ENCODE data around the gene TRIM42.

The TRIM42 gene

DNA sequence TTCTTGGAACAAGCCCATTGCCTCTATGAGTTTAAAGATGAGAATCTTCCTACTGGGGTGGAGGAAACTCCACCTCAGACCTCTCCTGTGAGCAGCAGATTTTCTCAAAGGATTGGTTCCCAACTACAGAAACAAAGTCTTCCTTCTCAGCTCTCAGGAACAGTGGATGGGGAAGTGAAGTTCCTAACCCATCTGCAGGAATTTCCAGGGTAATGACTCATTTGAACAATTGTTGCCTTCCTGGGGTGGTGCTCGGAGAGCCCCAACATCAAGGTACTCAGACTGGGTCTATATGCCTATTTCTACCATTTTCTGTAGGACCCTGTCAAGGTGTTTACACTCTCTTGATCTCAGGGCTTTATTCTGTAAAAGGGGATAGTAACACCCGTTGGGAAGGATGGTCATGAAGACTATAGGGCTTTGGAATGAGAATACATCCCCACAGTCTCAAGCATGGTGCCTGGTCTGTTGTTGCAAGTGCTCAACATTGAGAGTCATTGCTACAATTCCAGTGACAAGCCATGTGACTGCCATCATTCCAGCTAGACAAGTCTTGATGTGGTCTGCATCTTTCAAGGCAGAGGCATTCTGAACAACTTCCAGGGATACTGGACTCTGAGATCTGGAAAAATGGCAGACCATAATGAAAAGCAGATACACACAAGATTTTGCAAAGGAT, 33.0 kb downstream of the TRIM42 start:
- no peak for DNase-seq (ENCODE audit: low read depth)

- no peak for DNase-seq (ENCODE audit: low read depth)
These were observed 33.6 kb downstream of the TRIM42 start for GRCh38 chr3:140711390-140712035.

GRCh38 chr3:140712301-140712700, 34.4 kb downstream of the TRIM42 start:
- DNase-seq (ENCODE audit: low read depth), result no peak

DNA sequence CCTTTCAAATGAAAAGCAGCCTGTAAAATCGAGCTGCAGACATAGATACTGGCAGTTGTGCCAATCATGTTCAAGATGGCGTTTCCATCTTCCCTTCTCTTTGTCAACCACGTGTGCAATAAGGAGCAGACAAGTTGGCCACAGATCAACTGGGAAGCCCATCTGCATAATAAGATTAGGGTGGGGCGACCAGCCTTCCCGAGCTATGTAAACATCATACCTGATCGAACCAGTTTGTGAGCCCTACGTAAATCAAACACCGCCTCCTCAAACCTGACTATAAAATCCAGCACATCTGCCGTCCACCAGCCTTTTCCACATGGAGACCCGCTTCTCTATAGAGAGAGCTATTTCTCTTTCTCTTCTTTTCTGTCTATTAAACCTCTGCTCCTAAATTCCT, 37.2 kb downstream of the TRIM42 start:
- DNase-seq (ENCODE audit: low read depth), result no peak

- DNase-seq (ENCODE audit: low read depth), result no peak
These were observed 40.1 kb downstream of the TRIM42 start for GRCh38 chr3:140717921-140718320.

GRCh38 chr3:140719841-140720614, 42.2 kb downstream of the TRIM42 start:
- DNase-seq (ENCODE audit: low read depth), result no peak

- DNase-seq (ENCODE audit: low read depth), result no peak
These were observed 45.7 kb downstream of the TRIM42 start for GRCh38 chr3:140723576-140723975.

GRCh38 chr3:140724856-140725812, 47.3 kb downstream of the TRIM42 start:
- no peak for DNase-seq (ENCODE audit: low read depth)

GRCh38 chr3:140726066-140726465, 48.2 kb downstream of the TRIM42 start:
- DNase-seq (ENCODE audit: low read depth), result no peak

GRCh38 chr3:140727886-140728285, 50.0 kb downstream of the TRIM42 start:
- DNase-seq (ENCODE audit: low read depth), result no peak

DNA sequence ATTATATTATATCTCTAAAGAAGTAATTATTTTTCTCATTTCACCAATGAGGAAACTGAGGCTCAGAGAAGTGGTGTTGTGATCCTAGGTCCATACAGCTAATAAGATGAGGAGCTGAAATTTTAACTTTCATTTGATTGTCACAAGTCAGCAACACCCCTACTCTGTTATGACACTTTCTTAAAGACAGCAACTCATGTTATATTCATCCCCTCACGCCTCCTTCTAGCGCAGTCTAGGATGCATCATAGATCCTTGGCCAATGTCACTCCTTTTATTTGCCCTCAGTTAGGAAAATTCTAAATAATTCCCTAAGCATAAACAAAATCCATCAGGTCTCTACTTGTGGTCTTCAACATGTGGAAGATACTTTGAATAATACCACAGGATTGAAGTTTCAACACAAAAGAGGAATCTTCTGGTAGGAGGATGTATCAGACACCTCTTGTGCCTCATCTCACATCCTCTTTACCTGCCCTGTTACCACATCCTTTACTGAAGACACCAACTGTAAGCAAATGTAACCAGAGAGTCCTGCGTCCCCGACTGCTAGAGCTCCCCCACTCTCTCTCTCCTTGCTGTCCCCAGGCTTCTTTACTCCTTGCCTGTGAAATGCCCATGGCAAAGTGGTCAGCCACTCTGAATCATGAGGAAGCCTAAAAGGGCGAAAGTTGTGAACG, 53.7 kb downstream of the TRIM42 start:
- no peak for DNase-seq (ENCODE audit: low read depth)

DNA sequence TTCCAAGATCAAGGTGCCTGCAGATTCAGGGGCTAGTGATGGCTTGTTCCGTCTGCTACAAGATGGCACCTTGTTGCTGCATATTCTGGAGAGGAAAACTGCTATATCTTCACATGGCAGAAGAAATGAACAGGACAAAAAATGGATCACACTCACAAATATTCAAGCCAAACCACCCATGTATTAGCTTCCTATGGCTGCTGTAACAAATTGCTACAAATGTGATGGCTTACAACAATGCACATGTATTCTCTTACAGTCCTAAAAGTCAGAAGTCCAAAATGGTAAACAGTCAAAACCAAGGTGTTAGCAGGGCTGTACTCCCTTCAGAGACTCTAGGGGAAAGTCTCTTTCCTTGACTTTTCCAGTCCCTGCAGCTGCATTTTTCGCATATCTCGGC, 55.8 kb downstream of the TRIM42 start:
- no peak for DNase-seq (ENCODE audit: low read depth)

DNA sequence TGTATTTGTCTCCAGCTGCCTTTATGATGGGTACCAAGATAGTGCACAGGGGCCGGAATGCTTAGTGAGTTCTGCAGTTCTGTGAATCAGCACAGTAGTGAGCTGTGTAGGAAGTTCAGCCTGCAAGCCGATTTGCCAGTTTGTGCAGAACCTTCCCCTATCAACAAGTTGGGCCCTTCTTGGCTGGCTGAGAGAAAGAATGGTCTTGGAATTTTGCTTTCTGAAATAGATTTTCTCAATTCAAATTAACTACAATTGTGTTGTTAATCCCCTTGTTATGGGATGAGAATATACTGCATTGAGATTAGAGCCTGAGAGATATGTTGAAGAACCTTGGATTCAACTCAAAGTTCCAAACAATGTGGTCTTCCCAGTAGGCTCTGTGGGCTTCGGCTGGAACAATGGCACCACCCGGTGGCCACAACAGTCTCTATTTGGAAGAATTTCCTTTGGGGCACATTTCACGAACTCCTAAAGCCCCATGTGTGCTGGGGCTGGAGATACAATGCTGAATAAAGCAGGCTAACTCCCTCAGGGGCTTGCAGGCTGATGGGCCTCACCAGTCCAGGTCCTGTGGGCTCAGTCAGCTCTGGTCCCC, 59.1 kb downstream of the TRIM42 start:
- DNase-seq (ENCODE audit: low read depth), result no peak

- DNase-seq (ENCODE audit: low read depth), result no peak
These were observed 64.3 kb downstream of the TRIM42 start for GRCh38 chr3:140742116-140742515.

GRCh38 chr3:140748171-140748570, 70.3 kb downstream of the TRIM42 start:
- no peak for DNase-seq (ENCODE audit: low read depth)

GRCh38 chr3:140748903-140749302, 71.0 kb downstream of the TRIM42 start:
- DNase-seq (ENCODE audit: low read depth), result no peak
